ENCODE results near the gene GOLGA6L10.
"Not testable (repeated sequence)": the region's sequence is repeated elsewhere in the genome, so short reads cannot be mapped to it uniquely, and the experiment has no call there.

DNA sequence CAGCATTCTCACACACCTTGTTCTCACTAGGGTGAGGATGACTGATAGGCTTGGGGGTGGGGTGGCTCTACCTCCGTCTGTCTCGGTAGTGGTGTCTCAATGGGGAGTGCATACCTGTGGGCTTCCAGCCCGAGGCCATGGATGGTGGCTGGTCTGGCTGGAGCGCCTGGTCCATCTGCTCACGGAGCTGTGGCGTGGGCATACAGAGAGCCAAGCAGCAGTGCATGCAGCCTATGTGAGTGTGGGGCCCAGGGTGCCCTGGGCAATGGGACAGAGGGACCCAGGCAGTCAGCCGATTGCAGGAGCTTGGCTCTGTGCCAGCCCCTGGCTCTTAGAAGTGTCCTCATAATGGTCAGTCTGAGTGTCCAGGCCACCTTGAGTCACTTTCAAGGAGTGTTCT is 31.8 kb downstream of the GOLGA6L10 start:
- not testable (repeated sequence) for TF ChIP-seq EZH2 (IDR thresholded peaks at IDR 0.05; ENCODE audit: borderline replicate concordance, low read depth, low read length, severe bottlenecking)
- TF ChIP-seq, protein P1, sequence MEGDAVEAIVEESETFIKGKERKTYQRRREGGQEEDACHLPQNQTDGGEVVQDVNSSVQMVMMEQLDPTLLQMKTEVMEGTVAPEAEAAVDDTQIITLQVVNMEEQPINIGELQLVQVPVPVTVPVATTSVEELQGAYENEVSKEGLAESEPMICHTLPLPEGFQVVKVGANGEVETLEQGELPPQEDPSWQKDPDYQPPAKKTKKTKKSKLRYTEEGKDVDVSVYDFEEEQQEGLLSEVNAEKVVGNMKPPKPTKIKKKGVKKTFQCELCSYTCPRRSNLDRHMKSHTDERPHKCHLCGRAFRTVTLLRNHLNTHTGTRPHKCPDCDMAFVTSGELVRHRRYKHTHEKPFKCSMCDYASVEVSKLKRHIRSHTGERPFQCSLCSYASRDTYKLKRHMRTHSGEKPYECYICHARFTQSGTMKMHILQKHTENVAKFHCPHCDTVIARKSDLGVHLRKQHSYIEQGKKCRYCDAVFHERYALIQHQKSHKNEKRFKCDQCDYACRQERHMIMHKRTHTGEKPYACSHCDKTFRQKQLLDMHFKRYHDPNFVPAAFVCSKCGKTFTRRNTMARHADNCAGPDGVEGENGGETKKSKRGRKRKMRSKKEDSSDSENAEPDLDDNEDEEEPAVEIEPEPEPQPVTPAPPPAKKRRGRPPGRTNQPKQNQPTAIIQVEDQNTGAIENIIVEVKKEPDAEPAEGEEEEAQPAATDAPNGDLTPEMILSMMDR (IDR thresholded peaks at IDR 0.05; ENCODE audit: borderline replicate concordance, extremely low read depth, low read length, poor library complexity, severe bottlenecking), result not testable (repeated sequence)

All from DND-41 (cell line).